GM18520 (cell line): ENCODE data around the gene ISM1.

Experiments
- ATAC-seq: cut with Tn5 transposase; IDR thresholded peaks from one replicate; pipeline ENCODE4 v1.9.1; 2021; ENCODE audit not compliant: unreplicated experiment

The ISM1 gene

GRCh38 chr20:13278812-13279570 is 57.9 kb downstream of the ISM1 start:
- no peak for ATAC-seq

GRCh38 chr20:13280609-13281324 is 59.7 kb downstream of the ISM1 start:
- ATAC-seq, result no peak

GRCh38 chr20:13283869-13284829 is 63.1 kb downstream of the ISM1 start:
- no peak for ATAC-seq

DNA sequence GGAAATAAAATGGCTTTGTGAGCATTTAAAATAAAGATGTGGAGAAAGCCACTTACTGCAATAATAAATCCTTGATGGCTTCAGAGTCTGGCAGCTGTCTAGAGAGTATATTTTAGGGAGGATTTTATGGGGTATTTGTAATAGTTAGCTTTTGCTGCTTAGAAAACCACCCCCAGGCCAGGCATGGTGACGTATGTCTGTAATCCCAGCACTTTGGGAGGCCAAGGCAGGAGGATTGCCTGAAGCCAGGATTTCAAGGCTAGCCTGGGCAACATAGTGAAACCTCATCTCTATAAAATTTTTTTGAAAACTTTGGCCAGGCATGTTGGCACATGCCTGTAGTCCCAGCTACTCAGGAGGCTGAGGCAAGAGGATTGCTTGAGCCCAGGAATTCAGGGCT is 63.8 kb downstream of the ISM1 start:
- no peak for ATAC-seq

GRCh38 chr20:13285408-13285807 is 64.3 kb downstream of the ISM1 start:
- ATAC-seq, result no peak

GRCh38 chr20:13286052-13286451 is 65.0 kb downstream of the ISM1 start:
- ATAC-seq, result no peak

DNA sequence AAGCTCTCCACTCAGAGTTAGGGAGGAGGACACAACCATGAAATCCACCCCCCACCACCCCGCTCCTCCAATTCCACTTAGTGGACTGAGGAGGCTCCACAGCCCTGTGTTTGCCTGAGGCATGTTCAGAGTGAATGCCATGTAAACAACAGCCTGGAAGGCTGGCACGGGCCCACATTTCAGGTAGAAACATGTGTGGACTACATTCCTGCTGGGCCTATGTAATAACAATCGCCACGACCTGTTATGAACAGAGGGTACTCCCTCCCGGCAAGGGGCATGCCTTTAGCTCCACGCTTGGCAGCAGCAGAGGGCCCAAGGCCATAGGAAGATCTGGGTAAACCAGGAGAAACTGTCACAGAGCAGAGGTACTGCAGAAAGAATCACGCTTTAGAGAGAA is 65.5 kb downstream of the ISM1 start:
- no peak for ATAC-seq

DNA sequence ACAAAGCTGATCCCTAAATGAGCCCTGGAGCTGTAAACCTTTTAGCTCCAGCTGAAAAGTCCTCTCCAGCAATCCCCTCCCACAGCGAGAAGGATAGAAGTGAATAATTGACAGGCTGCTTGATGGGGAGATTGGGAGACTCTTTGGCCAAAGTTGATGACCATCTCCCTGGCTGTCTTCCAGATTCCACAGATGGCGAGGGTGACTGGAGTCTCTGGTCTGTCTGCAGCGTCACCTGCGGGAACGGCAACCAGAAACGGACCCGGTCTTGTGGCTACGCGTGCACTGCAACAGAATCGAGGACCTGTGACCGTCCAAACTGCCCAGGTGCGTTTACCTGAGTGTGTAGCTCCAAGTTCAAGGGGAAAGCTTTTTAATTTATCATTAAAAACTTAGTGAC is 67.3 kb downstream of the ISM1 start:
- ATAC-seq, result no peak

DNA sequence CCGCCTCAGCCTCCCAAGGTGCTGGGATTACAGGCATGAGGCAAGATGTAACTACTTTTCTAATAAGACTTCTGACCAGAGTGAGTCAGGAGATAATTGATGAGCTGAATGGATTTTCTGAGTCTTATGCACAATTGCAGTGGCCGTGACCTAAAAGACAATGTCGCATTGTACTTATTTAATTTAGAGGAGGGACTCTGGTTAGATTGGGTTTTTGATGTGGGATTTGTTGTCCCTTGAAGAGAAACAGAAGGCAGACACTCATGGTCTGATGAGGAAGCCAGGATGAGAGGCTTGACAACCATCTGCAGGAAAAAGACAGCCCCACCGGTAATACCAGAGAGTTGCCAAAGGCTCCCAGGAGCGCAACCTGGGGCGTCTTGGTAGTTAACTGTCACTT is 68.0 kb downstream of the ISM1 start:
- ATAC-seq, result no peak

DNA sequence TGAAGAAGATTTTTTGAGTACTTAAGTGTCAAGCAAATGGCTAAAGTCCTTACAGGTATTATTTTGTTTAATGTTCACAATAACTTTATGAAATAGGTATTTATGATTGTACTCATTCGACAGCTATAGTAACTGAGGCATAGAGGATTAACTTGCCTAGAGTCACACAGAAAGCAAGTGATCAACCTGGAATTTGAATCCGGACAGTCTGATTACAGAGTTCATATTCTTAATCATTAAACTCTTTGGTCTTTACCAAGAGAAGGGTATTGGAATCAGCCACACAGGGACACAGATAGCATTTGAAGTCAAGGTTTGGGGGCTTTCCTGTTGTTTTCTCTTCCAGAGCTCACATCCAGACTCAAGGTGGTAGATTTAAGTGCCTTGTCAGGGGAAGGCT is 69.7 kb downstream of the ISM1 start:
- ATAC-seq, result no peak

DNA sequence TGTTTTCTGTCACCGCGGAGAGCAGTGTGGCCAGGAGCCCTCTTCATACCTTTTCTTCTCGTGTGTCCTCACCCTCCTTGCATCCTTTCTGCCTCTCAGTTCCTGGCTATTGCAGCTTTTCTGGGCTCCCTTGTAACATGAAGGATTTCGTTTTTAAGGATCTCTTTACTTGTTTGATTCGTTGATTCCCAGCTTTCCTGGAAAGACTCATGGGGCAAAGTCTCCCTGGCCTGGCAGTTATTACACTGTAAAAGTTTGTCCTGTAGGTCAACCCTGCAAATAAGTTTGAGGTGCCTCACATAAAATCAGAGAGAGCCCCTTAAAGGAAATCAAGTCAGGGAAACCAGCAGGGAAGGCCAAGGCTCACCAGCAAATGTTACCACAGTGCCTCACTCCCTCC is 70.1 kb downstream of the ISM1 start:
- ATAC-seq, result no peak

- ATAC-seq, result no peak
Measured at GRCh38 chr20:13292201-13292885, 71.3 kb downstream of the ISM1 start.

- no peak for ATAC-seq
Measured at GRCh38 chr20:13294522-13294921, 73.4 kb downstream of the ISM1 start.

DNA sequence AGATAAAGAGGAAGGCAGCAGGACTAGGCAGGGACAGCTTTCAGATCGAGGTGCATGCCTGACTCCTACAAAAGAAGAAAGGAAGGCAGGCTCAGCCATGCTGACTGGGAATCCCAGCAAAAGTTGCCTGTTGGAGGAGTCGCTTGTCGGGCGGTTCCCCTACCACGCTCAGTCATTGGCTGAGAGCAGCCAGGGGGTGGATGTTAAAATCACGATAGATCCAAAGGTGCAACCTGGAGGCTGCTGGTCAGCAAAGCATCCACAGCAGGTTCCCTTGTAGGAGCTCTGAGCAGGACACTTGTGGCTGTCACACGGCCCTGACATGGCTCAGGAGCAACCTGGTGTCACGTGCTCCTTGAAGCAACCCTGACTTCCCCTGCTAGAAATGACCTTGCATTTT is 74.6 kb downstream of the ISM1 start:
- ATAC-seq, result no peak

- ATAC-seq, result no peak
Measured at GRCh38 chr20:13296070-13296469, 75.0 kb downstream of the ISM1 start.

DNA sequence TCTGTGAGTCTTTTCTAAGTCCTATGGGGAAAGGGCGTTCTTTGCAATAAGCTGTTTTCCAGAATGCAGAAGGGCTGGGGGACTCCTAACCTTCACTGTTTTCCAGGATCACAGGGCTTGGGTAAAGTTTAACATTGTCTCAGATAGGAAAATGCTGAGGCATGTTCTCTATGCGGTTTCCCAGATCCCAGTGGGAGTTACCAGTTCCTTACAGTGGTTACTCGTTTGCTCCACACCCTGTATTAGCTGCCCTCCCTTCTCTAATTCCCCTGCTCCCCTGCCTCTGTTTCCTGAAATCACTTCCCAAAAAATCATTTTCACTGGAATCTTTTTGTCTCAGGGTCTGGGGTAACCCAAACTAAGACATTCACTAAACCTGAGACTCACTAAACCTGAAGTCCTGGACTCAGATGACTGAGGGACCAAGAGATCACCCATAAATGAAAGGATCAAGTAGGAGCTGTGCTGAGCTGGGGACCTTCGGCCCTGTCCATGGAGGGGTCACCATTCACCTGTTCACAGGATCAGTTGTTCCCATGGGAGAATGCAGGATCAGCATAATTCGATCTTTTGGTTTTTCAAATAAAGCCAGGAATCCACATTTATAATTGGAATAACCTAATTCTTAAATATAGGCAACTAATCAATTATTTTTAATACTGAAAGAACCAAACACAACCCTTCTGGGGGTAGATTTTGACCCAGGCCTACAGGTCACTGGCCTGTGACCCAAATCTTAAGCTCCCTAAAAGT is 76.2 kb downstream of the ISM1 start:
- ATAC-seq, result no peak

GRCh38 chr20:13298692-13299373 is 77.8 kb downstream of the ISM1 start:
- no peak for ATAC-seq

- no peak for ATAC-seq
Measured at GRCh38 chr20:13299401-13299800, 78.3 kb downstream of the ISM1 start.

DNA sequence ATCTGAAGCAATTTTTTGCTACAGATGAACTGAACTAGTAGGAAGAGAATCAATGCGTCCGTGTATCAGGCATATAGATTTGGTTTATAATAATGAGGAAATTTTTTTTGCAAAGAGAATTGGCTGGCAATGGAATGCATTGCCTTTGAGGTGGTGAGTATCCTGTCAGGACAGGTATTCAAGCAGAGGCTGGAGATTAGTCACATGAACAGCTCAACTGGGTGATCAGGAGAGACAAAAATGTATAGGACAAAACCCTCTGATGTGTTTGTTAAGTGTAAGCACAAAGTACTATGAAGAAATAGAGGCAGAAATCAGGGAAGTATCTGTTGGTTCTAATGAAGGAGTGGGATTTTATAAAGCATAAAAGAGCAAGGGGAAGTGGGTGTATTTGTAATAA is 80.5 kb downstream of the ISM1 start:
- no peak for ATAC-seq
